Stomach (tissue), 9 donors: ENCODE data around the gene SLC26A3. TPM values are rescaled to one million over a fixed set of nuclear protein-coding genes. Genes with fewer than 3 reads are reported as not detected.

ENCODE experiments used
- DNase-seq, 2 donors: peaks; one replicate each; pipeline versions ENCODE4 v3.0.0 to v3.0.0-alpha.2; 2013 to 2019
- H3K27ac ChIP-seq, 5 donors: fragments of 200-600 bp in 4 of 5; sonication (generic) in 4 of 5; one replicate each; pipeline ENCODE4 v1.5.1; 2013 to 2019; ENCODE audit warnings: mild to moderate bottlenecking in 1 of 5, moderate library complexity in 1 of 5
- H3K27me3 ChIP-seq, 3 donors: fragments of 200-600 bp; sonication (generic); one replicate each; pipeline ENCODE4 v1.5.1; 2017 to 2019; ENCODE audit warnings: mixed run types in 1 of 3
- H3K36me3 ChIP-seq, 4 donors: fragments of 200-600 bp; sonication (generic); 1 replicate in 3 of 4; 2 replicates in 1 of 4; pipeline ENCODE4 v1.5.1; 2016 to 2019
- H3K4me1 ChIP-seq, 4 donors: fragments of 200-600 bp; sonication (generic); one replicate each; pipeline ENCODE4 v1.5.1; 2016 to 2019
- H3K4me3 ChIP-seq, 4 donors: fragments of 200-600 bp; sonication (generic) in 3 of 4; one replicate each; pipeline ENCODE4 v1.5.1; 2016 to 2019; ENCODE audit warnings: mild to moderate bottlenecking in 1 of 4
- H3K9me3 ChIP-seq, 4 donors: fragments of 200-600 bp; sonication (generic); one replicate each; pipeline ENCODE4 v1.5.1; 2016 to 2019
- CTCF ChIP-seq, 7 experiments: fragments of 450-650 bp in 4 of 7; fragments of 200-600 bp in 3 of 7; sonication (generic) in 3 of 7; IDR thresholded peaks; one replicate each; pipeline ENCODE4 v1.5.1; 2016 to 2019; ENCODE audit warnings: antibody characterized with exemption in 7 of 7, control low read depth in 2 of 7, mild to moderate bottlenecking in 1 of 7
- EP300 ChIP-seq: sonication (generic); formaldehyde crosslinking; IDR thresholded peaks from one replicate; pipeline ENCODE4 v1.6.1; 2017; ENCODE audit warnings: antibody characterized with exemption
- POLR2A ChIP-seq, 4 donors: fragments of 450-650 bp; IDR thresholded peaks; one replicate each; pipeline ENCODE4 v1.6.1; 2016; ENCODE audit warnings: antibody characterized with exemption in 4 of 4, control low read depth in 2 of 4, mild to moderate bottlenecking in 1 of 4, moderate library complexity in 1 of 4
- POLR2AphosphoS5 ChIP-seq, 3 donors: sonication (generic); formaldehyde crosslinking; IDR thresholded peaks; one replicate each; pipeline ENCODE4 v1.6.1; 2016; ENCODE audit warnings: antibody characterized with exemption in 3 of 3
- WGBS, 5 donors: extraction: QIAGEN DNeasy Blood & Tissue Kit in 3 of 5; methylation state at CpG; one replicate each; pipeline versions ENCODE4 v1.1.5 to v1.1.7; 2013 to 2018; 5-methylcytosine and 5-hydroxymethylcytosine counted together
- intact Hi-C: fragments of 100-400 bp; cut with DNase I; formaldehyde crosslinking; loops from one replicate; pipeline ENCODE4 v1.15.1; 2023; ENCODE audit warnings: low total_unique reads
- polyA plus RNA-seq, 3 donors: library from polyadenylated mRNA; stranded (reverse); fragments of 200-250 nt; gene quantifications; one replicate each; pipeline ENCODE4 v1.2.3, GENCODE V29; 2013
- total RNA-seq, 5 donors: library from RNA; depleted of rRNA; stranded (reverse); fragments of >200 nt; gene quantifications; one replicate each; pipeline versions ENCODE4 v1.1.0 to v1.2.3, GENCODE V29; 2014 to 2016
- donor health status: healthy with polysubstance abuse.
- donor health status: Bipolar disorder and iron deficiency.
- donor health status: healthy.

Gene SLC26A3
- total and polyA plus RNA-seq, 8 donors, result 0.10 to 52.4 (median 2.1) TPM; not detected in 4

- Histone ChIP-seq H3K27me3 (no peaks in the 10 kb centered on the region), H3K27ac (no peak overlapping the region), H3K9me3 (no peaks in the 10 kb centered on the region), H3K4me1 (peaks cover 26 to 55% (median 45%) of the 10 kb centered on the region in 4 donors), H3K36me3 (peaks cover 0 to 24% (median 23%) of the 10 kb centered on the region in 4 donors), H3K4me3 (peak overlapping the region in 2 of 4 donors; percentile 87 to 98)
- 54 to 67% (median 63%) methylated on average over 3 of the region's 3 CpGs for WGBS, 5 donors
- DNase-seq, result no peak
- TF ChIP-seq CTCF (IDR thresholded peaks at IDR 0.05) (no peak), POLR2AphosphoS5 (IDR thresholded peaks at IDR 0.05) (no peak), EP300 (no peak), POLR2A (IDR thresholded peaks at IDR 0.05) (no peak)
- intact Hi-C loops, result no loop called here
These were observed 57.0 kb downstream of the SLC26A3 start for GRCh38 chr7:107746006-107746405.

- WGBS, 5 donors, result 0 to 1% (median 0%) methylated on average over 16 to 22 of the region's 22 CpGs
- no peaks in the 10 kb centered on the region for H3K27me3 ChIP-seq
- no peaks in the 10 kb centered on the region for H3K9me3 ChIP-seq
- H3K27ac ChIP-seq, result peak overlapping the region; percentile 90 to 97 (median 93)
- peak overlapping the region; percentile 66 to 98 (median 83) for H3K4me3 ChIP-seq
- no peak for DNase-seq
- peaks cover 26 to 55% (median 45%) of the 10 kb centered on the region in 4 donors for H3K4me1 ChIP-seq
- TF ChIP-seq CTCF (IDR thresholded peaks at IDR 0.05) (no peak), POLR2A (IDR thresholded peaks at IDR 0.05) (no peak), EP300 (no peak), POLR2AphosphoS5 (IDR thresholded peaks at IDR 0.05) (no peak)
- intact Hi-C loops, result loop anchor here (5.0 kb wide), 1 partner anchor 128 kb away; no protein-coding TSS in a partner anchor
- H3K36me3 ChIP-seq, result peaks cover 0 to 7% (median 7%) of the 10 kb centered on the region in 4 donors
These were observed 58.7 kb downstream of the SLC26A3 start for GRCh38 chr7:107744345-107744750.

GRCh38 chr7:107743567-107744344 lies 59.3 kb downstream of the SLC26A3 start, which contains the start of gene CBLL1:
CBLL1 (plus strand) TSS chr7:107744142; CDS start chr7:107744164, 22 bp downstream.
- Histone ChIP-seq H3K36me3 (peaks cover 0 to 1% (median under 1%) of the 10 kb centered on the region in 4 donors), H3K9me3 (no peaks in the 10 kb centered on the region), H3K27ac (peak within 1 kb of the TSS; percentile 90 to 97 (median 93)), H3K4me1 (peaks cover 26 to 50% (median 43%) of the 10 kb centered on the region in 4 donors), H3K4me3 (peak within 1 kb of the TSS; percentile 66 to 98 (median 83)), H3K27me3 (no peaks in the 10 kb centered on the region)
- WGBS, 5 donors, result 0 to 1% (median 1%) methylated on average over 39 to 56 of the region's 56 CpGs
- TF ChIP-seq POLR2A (IDR thresholded peaks at IDR 0.05) (no peak), POLR2AphosphoS5 (IDR thresholded peaks at IDR 0.05) (peak; percentile 90 to 91 (median 91)), EP300 (no peak), CTCF (IDR thresholded peaks at IDR 0.05) (peak in 5 of 7 experiments; percentile 44 to 79 (median 69))
- intact Hi-C loops, result loop anchor here (5.0 kb wide), 1 partner anchor 129 kb away; no protein-coding TSS in a partner anchor
- peak; percentile 96 to 99 for DNase-seq

GRCh38 chr7:107742678-107743566 lies 60.1 kb downstream of the SLC26A3 start:
- peak in 1 of 2 donors; percentile 57 for DNase-seq
- Histone ChIP-seq H3K27me3 (no peaks in the 10 kb centered on the region), H3K9me3 (no peaks in the 10 kb centered on the region), H3K4me3 (peak overlapping the region; percentile 66 to 98 (median 83)), H3K36me3 (no peaks in the 10 kb centered on the region), H3K27ac (peak overlapping the region; percentile 90 to 97 (median 93)), H3K4me1 (peaks cover 26 to 42% (median 39%) of the 10 kb centered on the region in 4 donors)
- WGBS, 5 donors, result 10 to 14% (median 12%) methylated on average over 29 of the region's 29 CpGs
- TF ChIP-seq POLR2AphosphoS5 (IDR thresholded peaks at IDR 0.05), result no peak
- no peak for TF ChIP-seq EP300
- TF ChIP-seq CTCF (IDR thresholded peaks at IDR 0.05), result no peak
- intact Hi-C loops, result loop anchor here (5.0 kb wide), 1 partner anchor 129 kb away; no protein-coding TSS in a partner anchor
